ENCODE results near the gene MRTFB. TPM values are rescaled to one million over a fixed set of nuclear protein-coding genes. Genes with fewer than 3 reads are reported as not detected.

MRTFB gene
- total and polyA plus RNA-seq, 2 donors (not counting 3 experiments of a cell fraction or from before 2014, with no cell fraction given): 19.6 to 49.5 TPM

DNA sequence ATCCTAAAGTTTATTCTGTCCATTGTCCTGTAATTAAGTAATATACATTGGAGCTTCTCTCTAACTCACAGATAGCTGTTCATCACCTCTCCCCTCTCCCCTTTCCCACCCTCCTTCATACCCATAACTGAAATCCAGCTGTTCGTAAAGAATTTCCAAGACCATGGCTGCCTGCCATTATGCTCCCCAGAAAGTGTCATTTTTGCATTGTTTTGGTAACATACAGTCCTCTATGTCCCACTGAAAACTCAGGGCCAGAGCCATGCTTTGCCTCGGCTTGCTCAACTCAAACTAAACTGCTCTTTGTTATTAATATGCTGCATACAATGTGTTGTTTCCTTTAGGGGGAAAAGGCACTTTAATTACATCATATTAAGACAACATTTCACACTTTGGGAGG lies 132.0 kb downstream of the MRTFB start:
- H3K79me2 ChIP-seq (ENCODE audit: control insufficient read depth, insufficient read depth, low read length): no peaks in the 10 kb centered on the region

More for the DNA sequence above, 132.0 kb downstream of the MRTFB start:
- FAIRE-seq: no peak
- DNase-seq (ENCODE audit: low read depth, low spot score): peak; percentile 64
- TF ChIP-seq MYC (IDR thresholded peaks at IDR 0.05; ENCODE audit: low read depth, low read length) (no peak), EZH2 (IDR thresholded peaks at IDR 0.05; ENCODE audit: borderline replicate concordance, low read depth, low read length, severe bottlenecking) (no peak), POLR2AphosphoS5 (IDR thresholded peaks at IDR 0.05; ENCODE audit: insufficient read depth, low read depth, low read length) (no peak), POLR2A (IDR thresholded peaks at IDR 0.05; ENCODE audit: low read depth, low read length) (no peak), FOS (IDR thresholded peaks at IDR 0.05; ENCODE audit: borderline replicate concordance, insufficient read depth, low read length) (no peak), GATA2 (IDR thresholded peaks at IDR 0.05; ENCODE audit: insufficient read depth, insufficient read length, low read depth, low read length) (no peak), JUN (IDR thresholded peaks at IDR 0.05; ENCODE audit: borderline replicate concordance, insufficient read depth, insufficient read length, low read depth) (no peak)
- TF ChIP-seq, protein P1, sequence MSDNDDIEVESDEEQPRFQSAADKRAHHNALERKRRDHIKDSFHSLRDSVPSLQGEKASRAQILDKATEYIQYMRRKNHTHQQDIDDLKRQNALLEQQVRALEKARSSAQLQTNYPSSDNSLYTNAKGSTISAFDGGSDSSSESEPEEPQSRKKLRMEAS (IDR thresholded peaks at IDR 0.05; ENCODE audit: insufficient read depth, insufficient read length): no peak
- TF ChIP-seq, protein P2, sequence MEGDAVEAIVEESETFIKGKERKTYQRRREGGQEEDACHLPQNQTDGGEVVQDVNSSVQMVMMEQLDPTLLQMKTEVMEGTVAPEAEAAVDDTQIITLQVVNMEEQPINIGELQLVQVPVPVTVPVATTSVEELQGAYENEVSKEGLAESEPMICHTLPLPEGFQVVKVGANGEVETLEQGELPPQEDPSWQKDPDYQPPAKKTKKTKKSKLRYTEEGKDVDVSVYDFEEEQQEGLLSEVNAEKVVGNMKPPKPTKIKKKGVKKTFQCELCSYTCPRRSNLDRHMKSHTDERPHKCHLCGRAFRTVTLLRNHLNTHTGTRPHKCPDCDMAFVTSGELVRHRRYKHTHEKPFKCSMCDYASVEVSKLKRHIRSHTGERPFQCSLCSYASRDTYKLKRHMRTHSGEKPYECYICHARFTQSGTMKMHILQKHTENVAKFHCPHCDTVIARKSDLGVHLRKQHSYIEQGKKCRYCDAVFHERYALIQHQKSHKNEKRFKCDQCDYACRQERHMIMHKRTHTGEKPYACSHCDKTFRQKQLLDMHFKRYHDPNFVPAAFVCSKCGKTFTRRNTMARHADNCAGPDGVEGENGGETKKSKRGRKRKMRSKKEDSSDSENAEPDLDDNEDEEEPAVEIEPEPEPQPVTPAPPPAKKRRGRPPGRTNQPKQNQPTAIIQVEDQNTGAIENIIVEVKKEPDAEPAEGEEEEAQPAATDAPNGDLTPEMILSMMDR (IDR thresholded peaks at IDR 0.05; ENCODE audit: extremely low read depth in 1 of 2, insufficient read depth in 1 of 2, low read depth in 1 of 2, low read length in 2 of 2): no peak
- Histone ChIP-seq H3K36me3 (ENCODE audit: control insufficient read depth in 2 of 2, extremely low read depth in 1 of 2, insufficient read depth in 2 of 2, low read length in 2 of 2) (no peaks in the 10 kb centered on the region), H3K9me3 (replicated peaks; ENCODE audit: control insufficient read depth, insufficient read depth, low read length) (no peaks in the 10 kb centered on the region), H3K4me1 (ENCODE audit: control insufficient read depth, extremely low read depth, insufficient read depth, low read length) (no peaks in the 10 kb centered on the region), H2AFZ (ENCODE audit: low read depth, low read length) (no peak overlapping the region), H3K27me3 (ENCODE audit: control insufficient read depth in 2 of 2, insufficient read depth in 2 of 2, low read length in 2 of 2) (no peaks in the 10 kb centered on the region), H3K9ac (replicated peaks; ENCODE audit: extremely low read depth, insufficient read depth, low read length) (no peak overlapping the region), H4K20me1 (replicated peaks; ENCODE audit: control insufficient read depth, extremely low read depth, insufficient read depth, low read length) (no peaks in the 10 kb centered on the region), H3K27ac (ENCODE audit: insufficient read depth, low read depth, low read length) (no peak overlapping the region), H3K9me1 (replicated peaks; ENCODE audit: control insufficient read depth, extremely low read depth, insufficient read depth, low read length) (no peaks in the 10 kb centered on the region), H3K4me3 (replicated peaks in 1 of 3; ENCODE audit: insufficient read depth in 1 of 3, low read depth in 1 of 3, low read length in 3 of 3) (no peak overlapping the region), H3K4me2 (ENCODE audit: insufficient read depth, low read length) (no peak overlapping the region)
- CTCF ChIA-PET: interaction anchor here (1.0 to 6.3 kb wide), 8 partner anchors 11 to 280 kb away, joined by 3 to 30 read pairs (median 4); no protein-coding TSS in a partner anchor
- BruUV-seq (replicated peaks): no TSS peak
- dilution Hi-C loops (cut with MboI; ENCODE audit: extremely low pct_ligation_motif_present, low sequenced_read_pairs): no loop called here
- intact Hi-C loops (cut with micrococcal nuclease): no loop called here
- POLR2A ChIA-PET: no interaction called here

Measured in endothelial cell of umbilical vein (primary cell).